ENCODE data around the gene CACNA1C.

CACNA1C gene

DNA sequence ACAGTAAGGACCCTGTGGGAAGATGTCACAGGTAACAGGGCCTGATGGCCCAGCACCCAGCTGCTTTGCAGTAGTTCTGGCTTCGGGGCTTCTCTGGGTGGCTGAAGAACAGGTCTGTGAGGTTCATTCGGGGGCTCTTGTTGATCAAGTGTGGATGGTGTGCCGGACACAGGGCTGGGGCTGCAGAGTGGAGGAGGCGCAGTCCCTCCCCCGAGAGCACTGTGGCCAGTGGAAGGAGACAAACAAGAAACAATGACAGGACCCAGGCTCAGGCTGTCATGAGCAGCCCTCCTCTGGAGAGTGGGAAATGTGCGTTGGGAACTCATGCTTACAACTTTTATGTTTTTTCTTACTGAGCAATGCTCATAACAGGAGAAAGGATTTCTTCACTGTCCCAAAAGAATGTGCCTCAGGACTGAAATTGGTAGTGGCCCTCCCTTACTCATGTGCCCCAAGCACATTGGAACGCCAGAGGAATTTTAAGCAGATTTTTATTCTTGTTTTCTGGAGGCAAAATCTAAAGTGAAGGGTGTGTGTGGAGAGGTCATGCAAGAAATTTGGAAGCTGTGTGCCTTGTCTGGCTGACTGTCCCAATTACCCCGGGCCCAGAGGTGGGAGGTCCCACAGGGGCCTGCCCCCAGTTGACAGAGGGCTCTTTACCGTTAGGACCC, 233.8 kb downstream of the CACNA1C start:
- no peak for TF ChIP-seq CTCF (conservative IDR thresholded peaks at IDR 0.05)
- peak overlapping the region; percentile 81 for H3K27ac ChIP-seq

- H3K27ac ChIP-seq = peak overlapping the region; percentile 81
- no peak for TF ChIP-seq CTCF (conservative IDR thresholded peaks at IDR 0.05)
Measured at GRCh38 chr12:2287151-2287550, 234.4 kb downstream of the CACNA1C start.

- TF ChIP-seq CTCF (conservative IDR thresholded peaks at IDR 0.05) = no peak
- H3K27ac ChIP-seq = peak overlapping the region; percentile 81
Measured at GRCh38 chr12:2287589-2287988, 234.8 kb downstream of the CACNA1C start.

DNA sequence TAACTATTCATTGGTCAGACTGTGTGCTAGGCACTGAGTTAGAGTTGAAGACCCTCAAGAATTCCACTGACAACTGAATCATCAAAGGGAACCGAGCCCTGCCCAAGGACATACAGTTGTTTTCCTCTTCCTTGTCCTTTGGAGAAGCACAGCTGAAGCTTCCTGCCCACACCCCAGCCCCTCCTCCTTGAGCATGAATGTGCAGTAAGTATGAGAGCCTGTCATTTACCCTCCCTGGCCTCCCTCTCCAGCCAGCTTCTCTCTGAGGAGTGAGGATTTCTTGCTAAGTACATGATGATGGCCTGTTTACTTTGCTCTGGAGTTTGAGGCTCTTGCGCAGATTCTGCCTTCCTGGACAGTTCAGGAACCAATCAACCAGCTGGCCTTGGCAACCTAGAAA, 235.2 kb downstream of the CACNA1C start:
- H3K27ac ChIP-seq = peak overlapping the region; percentile 81; the same call in 1 of the 2 replicates
- TF ChIP-seq CTCF (conservative IDR thresholded peaks at IDR 0.05) = no peak

DNA sequence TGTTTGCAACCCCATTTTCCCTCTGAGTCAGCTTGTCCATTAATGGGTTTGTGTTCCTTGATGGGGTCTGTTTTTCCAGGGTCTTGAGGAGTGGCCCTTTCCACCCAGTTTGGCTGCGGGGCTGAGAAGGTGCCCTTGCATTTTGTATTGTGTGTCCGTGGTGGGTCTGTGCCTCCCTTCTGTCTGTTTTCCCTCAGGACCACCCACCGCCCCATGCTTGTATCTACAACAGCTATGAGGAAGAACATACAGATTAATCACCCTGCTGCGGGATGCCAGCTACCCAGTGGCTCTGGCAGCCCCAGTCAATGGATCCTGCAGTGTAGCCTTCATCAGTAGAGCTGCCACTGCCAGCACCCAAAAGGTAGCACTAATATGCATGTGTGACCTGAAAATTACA, 235.7 kb downstream of the CACNA1C start:
- no peak overlapping the region; the same call in 1 of the 2 replicates for H3K27ac ChIP-seq
- no peak for TF ChIP-seq CTCF (conservative IDR thresholded peaks at IDR 0.05)

DNA sequence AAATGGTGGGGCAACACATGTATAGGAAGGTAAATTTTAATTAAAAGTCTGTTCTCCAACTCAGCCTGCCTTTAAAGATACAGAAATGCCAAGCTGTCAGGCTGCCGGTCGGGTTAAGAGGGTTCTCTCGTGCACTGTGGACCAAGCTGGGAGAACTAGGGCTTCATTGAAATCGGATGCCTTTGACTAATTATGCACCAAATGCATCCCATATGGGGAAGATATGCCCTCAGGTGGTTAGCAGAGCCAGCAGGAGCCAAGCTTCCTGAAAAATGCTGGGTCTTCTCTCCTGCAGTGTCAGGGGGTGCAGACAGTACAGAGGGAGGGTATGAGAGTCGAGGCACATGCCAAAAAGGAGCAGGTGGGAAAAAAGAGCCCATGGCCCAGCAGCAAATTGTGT, 236.1 kb downstream of the CACNA1C start:
- no peak overlapping the region for H3K27ac ChIP-seq
- no peak for TF ChIP-seq CTCF (conservative IDR thresholded peaks at IDR 0.05)

- no peak for TF ChIP-seq CTCF (conservative IDR thresholded peaks at IDR 0.05)
- no peak overlapping the region for H3K27ac ChIP-seq
Measured at GRCh38 chr12:2289525-2289924, 236.7 kb downstream of the CACNA1C start.
